K562 (cell line): ENCODE results near the gene ZMYND12.

ENCODE experiments used
- CHCHD3 ChIP-seq: fragments of 250-450 bp; sonication (Bioruptor Pico); IDR thresholded peaks from 2 replicates; pipeline ENCODE4 v2.1.2; 2022; ENCODE audit warnings: mild to moderate bottlenecking
- FOXA1 ChIP-seq: fragments of 450-650 bp; IDR thresholded peaks from 2 replicates; pipeline ENCODE4 v1.6.1; 2016; ENCODE audit warnings: mild to moderate bottlenecking, borderline replicate concordance
- RBM22 ChIP-seq: fragments of 200-400 bp; formaldehyde crosslinking; IDR thresholded peaks from 2 replicates; pipeline ENCODE4 v1.6.1; 2018; ENCODE audit warnings: low read length, low read depth; ENCODE audit not compliant: poor library complexity, severe bottlenecking
- SMC3 ChIP-seq: conservative IDR thresholded peaks from 2 replicates; pipeline ENCODE4 v1.6.1; 2011; ENCODE audit warnings: low read depth, low read length, improper control_type of control experiment; ENCODE audit not compliant: insufficient read depth
- TOE1 ChIP-seq, 2 experiments: fragments of 450-650 bp in 1 of 2; sonication (generic) in 1 of 2; formaldehyde crosslinking in 1 of 2; IDR thresholded peaks; 2 replicates each; pipeline versions ENCODE4 v1.7.1 to v1.8.0; 2016 to 2022; ENCODE audit warnings: borderline replicate concordance in 2 of 2, mild to moderate bottlenecking in 2 of 2, antibody characterized with exemption in 1 of 2, inconsistent platforms in 1 of 2, low read depth in 1 of 2, missing genetic modification reagents in 1 of 2, moderate library complexity in 1 of 2
- ZNF121 ChIP-seq: sonication (generic); formaldehyde crosslinking; conservative IDR thresholded peaks from 2 replicates; pipeline ENCODE4 v1.8.0; 2022; ENCODE audit warnings: missing genetic modification reagents
- ZZZ3 ChIP-seq: fragments of 450-650 bp; IDR thresholded peaks from 2 replicates; pipeline ENCODE4 v1.6.1; 2016; ENCODE audit warnings: antibody characterized with exemption, mild to moderate bottlenecking, moderate library complexity
- TF ChIP-seq, protein P1 (sequence below), 3 experiments: IDR thresholded peaks in 2 of 3; conservative IDR thresholded peaks in 1 of 3; 2 replicates each; pipeline ENCODE4 v1.5.1; 2011 to 2012; ENCODE audit warnings: low read length in 3 of 3, mild to moderate bottlenecking in 3 of 3, control low read depth in 2 of 3, improper control_type of control experiment in 1 of 3, inconsistent platforms in 1 of 3, low read depth in 1 of 3, mixed read lengths in 1 of 3, moderate library complexity in 1 of 3; ENCODE audit not compliant: insufficient read depth in 2 of 3

- TF ChIP-seq ZZZ3 (no peak), FOXA1 (no peak), TOE1 (IDR thresholded peaks at IDR 0.05; ENCODE audit: borderline replicate concordance) (no peak), TOE1 (CRISPR knock-in tag; IDR thresholded peaks at IDR 0.05; ENCODE audit: borderline replicate concordance, low read depth) (no peak), CHCHD3 (CRISPR knock-in tag) (no peak), ZNF121 (CRISPR knock-in tag) (no peak), SMC3 (no peak), RBM22 (no peak)
- TF ChIP-seq, protein P1, sequence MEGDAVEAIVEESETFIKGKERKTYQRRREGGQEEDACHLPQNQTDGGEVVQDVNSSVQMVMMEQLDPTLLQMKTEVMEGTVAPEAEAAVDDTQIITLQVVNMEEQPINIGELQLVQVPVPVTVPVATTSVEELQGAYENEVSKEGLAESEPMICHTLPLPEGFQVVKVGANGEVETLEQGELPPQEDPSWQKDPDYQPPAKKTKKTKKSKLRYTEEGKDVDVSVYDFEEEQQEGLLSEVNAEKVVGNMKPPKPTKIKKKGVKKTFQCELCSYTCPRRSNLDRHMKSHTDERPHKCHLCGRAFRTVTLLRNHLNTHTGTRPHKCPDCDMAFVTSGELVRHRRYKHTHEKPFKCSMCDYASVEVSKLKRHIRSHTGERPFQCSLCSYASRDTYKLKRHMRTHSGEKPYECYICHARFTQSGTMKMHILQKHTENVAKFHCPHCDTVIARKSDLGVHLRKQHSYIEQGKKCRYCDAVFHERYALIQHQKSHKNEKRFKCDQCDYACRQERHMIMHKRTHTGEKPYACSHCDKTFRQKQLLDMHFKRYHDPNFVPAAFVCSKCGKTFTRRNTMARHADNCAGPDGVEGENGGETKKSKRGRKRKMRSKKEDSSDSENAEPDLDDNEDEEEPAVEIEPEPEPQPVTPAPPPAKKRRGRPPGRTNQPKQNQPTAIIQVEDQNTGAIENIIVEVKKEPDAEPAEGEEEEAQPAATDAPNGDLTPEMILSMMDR (IDR thresholded peaks at IDR 0.05 in 2 of 3, conservative IDR thresholded peaks at IDR 0.05 in 1 of 3; ENCODE audit: insufficient read depth in 2 of 3, low read depth in 1 of 3, low read length in 3 of 3) = peak in 2 of 3 experiments; percentile 20 to 25; a peak in 2 of 6 replicates
Measured at GRCh38 chr1:42403880-42404400, 51.9 kb downstream of the ZMYND12 start.
